Smooth muscle cell (in vitro differentiated cells): Measurements from ENCODE around the gene DNAH14. TPM values are rescaled to one million over a fixed set of nuclear protein-coding genes. Genes with fewer than 3 reads are reported as not detected.
"Not testable (repeated sequence)": the region's sequence is repeated elsewhere in the genome, so short reads cannot be mapped to it uniquely, and the experiment has no call there.

Source experiments
- DNase-seq: peaks from one replicate; lab custom pipeline; 2025; ENCODE audit not compliant: unreplicated experiment; lab: John Stamatoyannopoulos, UW
- H2AFZ ChIP-seq: fragments of 200-600 bp; sonication (generic); 2 replicates; pipeline ENCODE4 v1.6.0; 2016; ENCODE audit warnings: antibody characterized with exemption, low read depth, mild to moderate bottlenecking
- H3F3A ChIP-seq: fragments of 200-600 bp; sonication (generic); 2 replicates; pipeline ENCODE4 v1.6.0; 2017; ENCODE audit warnings: antibody characterized with exemption, low read depth
- H3K27ac ChIP-seq: fragments of 200-600 bp; sonication (generic); 2 replicates; pipeline ENCODE4 v1.5.1; 2016; ENCODE audit warnings: low read depth, mild to moderate bottlenecking
- H3K27me3 ChIP-seq: fragments of 200-600 bp; sonication (generic); 2 replicates; pipeline ENCODE4 v1.6.1; 2016; ENCODE audit warnings: low read depth, mild to moderate bottlenecking
- H3K36me3 ChIP-seq: fragments of 200-600 bp; sonication (generic); 2 replicates; pipeline ENCODE4 v1.5.1; 2016; ENCODE audit warnings: low read depth
- H3K4me1 ChIP-seq: fragments of 200-600 bp; sonication (generic); 2 replicates; pipeline ENCODE4 v1.5.1; 2016; ENCODE audit warnings: low read depth
- H3K4me2 ChIP-seq: fragments of 200-600 bp; sonication (generic); 2 replicates; pipeline ENCODE4 v1.6.0; 2016; ENCODE audit warnings: mild to moderate bottlenecking
- H3K4me3 ChIP-seq: fragments of 200-600 bp; sonication (generic); 2 replicates; pipeline ENCODE4 v1.5.1; 2016; ENCODE audit warnings: mild to moderate bottlenecking
- H3K79me2 ChIP-seq: fragments of 200-600 bp; sonication (generic); 2 replicates; pipeline ENCODE4 v1.6.0; 2016; ENCODE audit warnings: low read depth, mild to moderate bottlenecking
- H3K9ac ChIP-seq: fragments of 200-600 bp; sonication (generic); 2 replicates; pipeline ENCODE4 v1.6.0; 2016; ENCODE audit warnings: low read depth
- H3K9me3 ChIP-seq: fragments of 200-600 bp; sonication (generic); replicated peaks from 2 replicates; pipeline ENCODE4 v1.5.1; 2016; ENCODE audit warnings: low read depth
- H4K20me1 ChIP-seq: fragments of 200-600 bp; sonication (generic); 2 replicates; pipeline ENCODE4 v1.6.0; 2016; ENCODE audit warnings: low read depth
- CTCF ChIP-seq: fragments of 200-600 bp; sonication (generic); IDR thresholded peaks from 2 replicates; pipeline ENCODE4 v1.5.1; 2017; ENCODE audit warnings: borderline replicate concordance, mild to moderate bottlenecking, antibody characterized with exemption; ENCODE audit not compliant: insufficient read depth, poor library complexity, severe bottlenecking
- WGBS: methylation state at CpG from one replicate; pipeline ENCODE4 v1.1.7; 2016; ENCODE audit warnings: low lambda C conversion rate; 5-methylcytosine and 5-hydroxymethylcytosine counted together
- polyA plus RNA-seq: library from polyadenylated mRNA; unstranded; fragments of >200 nt; fragmentation: Nextera tagmentation; extraction: Ambion mirVana; gene quantifications from 2 replicates; pipeline ENCODE4 v1.2.1, GENCODE V29; 2016
- total RNA-seq: library from RNA; depleted of rRNA; stranded (reverse); fragments of >200 nt; gene quantifications from 2 replicates; pipeline ENCODE4 v1.2.3, GENCODE V29; 2014

Gene DNAH14
- total and polyA plus RNA-seq, 2 experiments from 2014 or later: 9.4 to 44.0 TPM

GRCh38 chr1:224998185-224998584 lies 68.7 kb downstream of the DNAH14 start:
- H3K27ac ChIP-seq: no peak overlapping the region
- no peaks in the 10 kb centered on the region for H4K20me1 ChIP-seq
- no peaks in the 10 kb centered on the region for H3K4me1 ChIP-seq
- no peak for TF ChIP-seq CTCF
- H3K79me2 ChIP-seq: no peaks in the 10 kb centered on the region
- H3K36me3 ChIP-seq: no peaks in the 10 kb centered on the region
- no peaks in the 10 kb centered on the region for H3K27me3 ChIP-seq
- DNase-seq: no peak
- peaks cover 5% of the 10 kb centered on the region for H3K9me3 ChIP-seq
- H2AFZ ChIP-seq: no peak overlapping the region
- no peak overlapping the region for H3K4me2 ChIP-seq
- H3K4me3 ChIP-seq: no peak overlapping the region
- H3K9ac ChIP-seq: no peak overlapping the region
- 94% methylated on average over 2 of the region's 2 CpGs for WGBS
- H3F3A ChIP-seq: no peaks in the 10 kb centered on the region

DNA sequence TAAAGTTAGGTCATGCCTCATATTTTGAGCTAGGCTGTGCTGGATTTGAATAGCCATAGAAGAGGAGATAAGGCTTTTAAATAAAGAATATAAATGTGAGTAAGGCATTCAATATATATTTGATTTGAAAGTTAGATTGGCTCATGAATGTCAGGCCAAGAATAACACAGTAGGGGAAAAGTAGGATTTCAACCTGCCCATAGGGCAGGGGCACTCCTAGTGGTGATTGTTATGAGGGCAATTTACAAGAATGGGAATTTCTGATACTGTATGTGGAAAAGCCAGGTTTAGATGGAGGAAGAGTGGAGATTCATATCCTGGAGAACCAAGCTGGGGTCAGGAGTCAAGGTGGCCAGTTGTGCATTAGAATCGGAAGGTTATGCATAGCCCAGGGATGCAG lies 74.9 kb downstream of the DNAH14 start:
- no peak for DNase-seq
- no peaks in the 10 kb centered on the region for H3K4me1 ChIP-seq
- H3K79me2 ChIP-seq: no peaks in the 10 kb centered on the region
- no peak overlapping the region for H3K4me2 ChIP-seq
- no peak overlapping the region for H3K27ac ChIP-seq
- peaks cover 10% of the 10 kb centered on the region for H3K36me3 ChIP-seq
- H3K9me3 ChIP-seq: peaks cover 8% of the 10 kb centered on the region
- no peak overlapping the region for H2AFZ ChIP-seq
- H3K9ac ChIP-seq: no peak overlapping the region
- no peaks in the 10 kb centered on the region for H4K20me1 ChIP-seq
- 96% methylated on average over 1 of the region's 1 CpG for WGBS
- no peak for TF ChIP-seq CTCF
- no peaks in the 10 kb centered on the region for H3F3A ChIP-seq
- no peak overlapping the region for H3K4me3 ChIP-seq
- no peaks in the 10 kb centered on the region for H3K27me3 ChIP-seq

- H3K79me2 ChIP-seq, H3K36me3 ChIP-seq, H3K4me1 ChIP-seq, H3K27me3 ChIP-seq, H3K4me3 ChIP-seq, H2AFZ ChIP-seq, H3K9me3 ChIP-seq, H3F3A ChIP-seq, DNase-seq, H3K27ac ChIP-seq, H3K4me2 ChIP-seq, H4K20me1 ChIP-seq, H3K9ac ChIP-seq: not testable (repeated sequence)
- over 99% methylated on average over 5 of the region's 5 CpGs for WGBS
These were observed 76.9 kb downstream of the DNAH14 start for GRCh38 chr1:225006352-225006751.

DNA sequence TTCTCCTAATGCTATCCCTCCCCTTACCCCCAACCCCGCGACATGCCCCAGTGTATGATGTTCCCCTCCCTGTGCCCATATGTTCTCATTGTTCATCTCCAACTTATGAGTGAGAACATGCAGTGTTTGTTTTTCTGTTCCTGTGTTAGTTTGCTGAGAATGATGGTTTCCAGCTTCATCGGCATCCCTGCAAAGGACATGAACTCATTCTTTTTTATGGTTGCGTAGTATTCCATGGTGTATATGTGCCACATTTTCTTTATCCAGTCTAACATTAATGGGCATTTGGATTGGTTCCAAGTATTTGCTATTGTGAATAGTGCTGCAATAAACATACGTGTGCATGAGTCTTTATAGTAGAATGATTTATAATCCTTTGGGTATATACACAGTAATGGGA lies 78.6 kb downstream of the DNAH14 start:
- not testable (repeated sequence) for DNase-seq, H3K4me2 ChIP-seq, H3K9me3 ChIP-seq, H2AFZ ChIP-seq, H3K79me2 ChIP-seq, H4K20me1 ChIP-seq, H3K4me3 ChIP-seq, H3K36me3 ChIP-seq, H3F3A ChIP-seq, H3K27me3 ChIP-seq, H3K4me1 ChIP-seq, H3K27ac ChIP-seq, H3K9ac ChIP-seq
- WGBS: 100% methylated on average over 5 of the region's 5 CpGs

GRCh38 chr1:225021037-225021436 lies 91.6 kb downstream of the DNAH14 start:
- TF ChIP-seq CTCF: no peak
- H3K9ac ChIP-seq: no peak overlapping the region
- H3K79me2 ChIP-seq: no peaks in the 10 kb centered on the region
- no peaks in the 10 kb centered on the region for H3K4me1 ChIP-seq
- no peak overlapping the region for H3K4me2 ChIP-seq
- no peaks in the 10 kb centered on the region for H3F3A ChIP-seq
- H3K4me3 ChIP-seq: no peak overlapping the region
- no peaks in the 10 kb centered on the region for H3K36me3 ChIP-seq
- DNase-seq: no peak
- H2AFZ ChIP-seq: no peak overlapping the region
- no peak overlapping the region for H3K27ac ChIP-seq
- no peaks in the 10 kb centered on the region for H4K20me1 ChIP-seq
- H3K27me3 ChIP-seq: no peaks in the 10 kb centered on the region
- peaks cover 2% of the 10 kb centered on the region for H3K9me3 ChIP-seq
